HEK293 (cell line): Measurements from ENCODE around the gene MEOX1.
A peak's percentile ranks its signal among the peaks of the same experiment; 100 is the strongest.

ENCODE experiments used
- CTCF ChIA-PET: fragments of 350-600 bp; formaldehyde crosslinking; extraction: SDS; loops from one replicate; lab custom pipeline; 2021; ENCODE audit warnings: antibody characterized with exemption; lab: Yijun Ruan, JAX
- POLR2A ChIA-PET: fragments of 300-600 bp; formaldehyde crosslinking; extraction: SDS; loops from one replicate; lab custom pipeline; 2020; ENCODE audit warnings: antibody characterized with exemption, inconsistent platforms; lab: Yijun Ruan, JAX
- H3K27ac ChIP-seq: fragments of 200-500 bp; sonication (Bioruptor generic); 2 replicates; pipeline ENCODE4 v1.5.1; 2014; ENCODE audit warnings: low read depth, low read length, control low read depth, inconsistent platforms; ENCODE audit errors: extremely low read depth
- H3K36me3 ChIP-seq, 2 experiments: fragments of 200-500 bp in 1 of 2; sonication (Bioruptor generic) in 1 of 2; 1 replicate in 1 of 2; 2 replicates in 1 of 2; pipeline ENCODE4 v1.5.1; 2014 to 2017; ENCODE audit warnings: inconsistent platforms in 2 of 2, low read length in 2 of 2; ENCODE audit not compliant: control insufficient read depth in 2 of 2, insufficient read depth in 1 of 2
- H3K4me1 ChIP-seq: fragments of 200-500 bp; sonication (Bioruptor generic); 2 replicates; pipeline ENCODE4 v1.5.1; 2014; ENCODE audit warnings: mild to moderate bottlenecking, low read length, inconsistent platforms; ENCODE audit not compliant: control insufficient read depth, insufficient read depth
- H3K4me3 ChIP-seq: 2 replicates; pipeline ENCODE4 v1.5.1; 2011; ENCODE audit warnings: low read depth, mild to moderate bottlenecking, control low read depth, low read length, moderate library complexity
- H3K9me3 ChIP-seq: fragments of 200-500 bp; sonication (Bioruptor generic); 2 replicates; pipeline ENCODE4 v1.5.1; 2014; ENCODE audit warnings: low read depth, low read length, inconsistent platforms; ENCODE audit not compliant: control insufficient read depth, insufficient read depth
- BCL11A ChIP-seq: fragments of 450-650 bp; formaldehyde crosslinking; IDR thresholded peaks from 2 replicates; pipeline ENCODE4 v1.5.1; 2016; ENCODE audit warnings: low read depth, missing biosample characterization, missing genetic modification characterization
- GLIS1 ChIP-seq: fragments of 450-650 bp; formaldehyde crosslinking; IDR thresholded peaks from 2 replicates; pipeline ENCODE4 v1.5.1; 2016; ENCODE audit warnings: missing biosample characterization, missing genetic modification characterization
- KLF9 ChIP-seq: fragments of 450-650 bp; formaldehyde crosslinking; IDR thresholded peaks from 2 replicates; pipeline ENCODE4 v1.5.1; 2016; ENCODE audit warnings: missing biosample characterization, missing genetic modification characterization, low read depth
- OSR2 ChIP-seq: fragments of 450-650 bp; formaldehyde crosslinking; IDR thresholded peaks from 2 replicates; pipeline ENCODE4 v1.5.1; 2016; ENCODE audit warnings: missing biosample characterization, missing genetic modification characterization
- SP2 ChIP-seq: fragments of 450-650 bp; formaldehyde crosslinking; IDR thresholded peaks from 2 replicates; pipeline ENCODE4 v1.5.1; 2016; ENCODE audit warnings: missing biosample characterization, missing genetic modification characterization
- ZBTB8A ChIP-seq: fragments of 450-650 bp; formaldehyde crosslinking; IDR thresholded peaks from 2 replicates; pipeline ENCODE4 v1.5.1; 2016; ENCODE audit warnings: missing biosample characterization, missing genetic modification characterization
- ZFP3 ChIP-seq: fragments of 450-650 bp; formaldehyde crosslinking; IDR thresholded peaks from 2 replicates; pipeline ENCODE4 v1.5.1; 2016; ENCODE audit warnings: low read depth, missing biosample characterization, missing genetic modification characterization
- ZIC2 ChIP-seq: fragments of 450-650 bp; formaldehyde crosslinking; IDR thresholded peaks from 2 replicates; pipeline ENCODE4 v1.5.1; 2016; ENCODE audit warnings: missing biosample characterization, missing genetic modification characterization
- ZNF341 ChIP-seq: fragments of 450-650 bp; formaldehyde crosslinking; IDR thresholded peaks from 2 replicates; pipeline ENCODE4; 2016; ENCODE audit warnings: low read depth, missing biosample characterization, missing genetic modification characterization
- ZNF501 ChIP-seq: fragments of 450-650 bp; formaldehyde crosslinking; IDR thresholded peaks from 2 replicates; pipeline ENCODE4 v1.5.1; 2016; ENCODE audit warnings: missing biosample characterization, missing genetic modification characterization
- ZNF544 ChIP-seq: fragments of 450-650 bp; formaldehyde crosslinking; IDR thresholded peaks from 2 replicates; pipeline ENCODE4 v1.5.0; 2017; ENCODE audit warnings: missing biosample characterization, missing genetic modification characterization
- ZNF654 ChIP-seq: fragments of 450-650 bp; formaldehyde crosslinking; IDR thresholded peaks from 2 replicates; pipeline ENCODE4 v1.5.1; 2016; ENCODE audit warnings: low read depth, missing biosample characterization, missing genetic modification characterization
- ZNF660 ChIP-seq: fragments of 450-650 bp; IDR thresholded peaks from 2 replicates; pipeline ENCODE4 v1.5.1; 2018; ENCODE audit warnings: missing biosample characterization, mild to moderate bottlenecking, missing genetic modification characterization
- ZNF768 ChIP-seq: fragments of 450-650 bp; formaldehyde crosslinking; IDR thresholded peaks from 2 replicates; pipeline ENCODE4 v1.5.1; 2018; ENCODE audit warnings: missing biosample characterization, mild to moderate bottlenecking, missing genetic modification characterization
- TF ChIP-seq, protein P1 (sequence below): fragments of 450-650 bp; formaldehyde crosslinking; IDR thresholded peaks from 2 replicates; pipeline ENCODE4 v1.5.1; 2017; ENCODE audit warnings: missing biosample characterization, missing genetic modification characterization
- TF ChIP-seq, protein P2 (sequence below): fragments of 450-650 bp; formaldehyde crosslinking; IDR thresholded peaks from 2 replicates; pipeline ENCODE4 v1.5.0; 2017; ENCODE audit warnings: missing biosample characterization, missing genetic modification characterization, borderline replicate concordance

The MEOX1 gene

DNA sequence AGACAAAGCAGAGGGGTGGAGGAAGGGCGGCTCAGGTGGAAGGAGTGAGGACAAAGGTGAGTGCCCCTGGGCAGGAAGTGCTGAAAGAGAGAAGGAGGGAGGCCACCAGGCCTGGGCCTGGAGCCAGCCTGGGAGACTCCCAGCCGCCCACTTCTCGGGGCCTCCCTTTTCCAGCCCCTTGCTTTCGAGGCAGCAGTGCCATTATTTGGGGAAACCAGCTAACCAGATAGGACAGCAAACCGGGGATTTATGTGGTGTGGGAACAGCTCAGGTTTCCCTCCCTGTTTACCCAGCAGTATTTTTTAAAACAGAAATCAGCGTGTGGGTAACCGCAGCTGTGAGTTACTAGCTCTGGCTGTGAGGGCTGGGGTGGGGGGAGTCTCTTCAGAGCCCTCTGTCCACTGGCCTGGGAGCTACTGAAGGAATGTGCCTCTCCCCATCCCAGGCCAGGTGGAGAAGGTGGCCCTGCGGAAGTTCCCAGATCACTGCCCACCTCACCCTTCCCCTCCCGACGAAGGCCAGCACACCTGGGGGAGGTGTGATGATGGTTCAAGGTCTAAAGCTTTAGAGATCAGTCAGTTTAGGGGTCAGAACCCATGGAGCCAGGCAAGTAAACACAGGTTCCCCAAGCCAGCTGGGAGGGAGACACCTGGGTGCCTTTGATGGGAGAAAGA lies 8.4 kb upstream of the MEOX1 start (continued):
- TF ChIP-seq, protein P1, sequence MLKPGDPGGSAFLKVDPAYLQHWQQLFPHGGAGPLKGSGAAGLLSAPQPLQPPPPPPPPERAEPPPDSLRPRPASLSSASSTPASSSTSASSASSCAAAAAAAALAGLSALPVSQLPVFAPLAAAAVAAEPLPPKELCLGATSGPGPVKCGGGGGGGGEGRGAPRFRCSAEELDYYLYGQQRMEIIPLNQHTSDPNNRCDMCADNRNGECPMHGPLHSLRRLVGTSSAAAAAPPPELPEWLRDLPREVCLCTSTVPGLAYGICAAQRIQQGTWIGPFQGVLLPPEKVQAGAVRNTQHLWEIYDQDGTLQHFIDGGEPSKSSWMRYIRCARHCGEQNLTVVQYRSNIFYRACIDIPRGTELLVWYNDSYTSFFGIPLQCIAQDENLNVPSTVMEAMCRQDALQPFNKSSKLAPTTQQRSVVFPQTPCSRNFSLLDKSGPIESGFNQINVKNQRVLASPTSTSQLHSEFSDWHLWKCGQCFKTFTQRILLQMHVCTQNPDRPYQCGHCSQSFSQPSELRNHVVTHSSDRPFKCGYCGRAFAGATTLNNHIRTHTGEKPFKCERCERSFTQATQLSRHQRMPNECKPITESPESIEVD = peak; percentile 96
- TF ChIP-seq ZNF341 (tag by site-specific recombination) (peak; percentile 98), ZNF660 (tag by site-specific recombination) (peak; percentile 94), SP2 (tag by site-specific recombination) (peak; percentile 46)
- TF ChIP-seq, all 188 proteins: peak for 73

DNA sequence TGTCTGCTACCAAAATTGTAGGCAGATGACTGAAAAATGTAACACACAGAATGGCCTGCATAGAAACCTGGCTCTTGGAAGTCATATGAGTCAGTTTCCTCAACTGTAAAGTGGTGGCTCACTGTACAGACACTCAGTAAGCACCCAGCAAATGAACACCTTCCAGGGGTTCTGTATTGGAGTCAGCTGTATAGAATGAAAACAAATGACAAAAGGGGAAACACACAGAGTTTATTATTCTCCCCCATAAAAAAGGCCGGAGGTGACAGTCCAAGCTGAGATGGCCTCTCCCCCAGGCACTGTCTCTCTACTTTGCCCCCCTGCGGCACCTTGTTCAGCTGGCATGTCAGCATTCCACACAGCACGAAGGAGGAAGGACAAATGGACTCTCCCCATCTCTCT lies 6.2 kb upstream of the MEOX1 start:
- CTCF ChIA-PET = interaction anchor here (0.5 to 0.7 kb wide), 2 partner anchors 321 to 1193 kb away, joined by 3 to 5 read pairs; no protein-coding TSS in a partner anchor
- no peak overlapping the region for H3K27ac ChIP-seq
- no peaks in the 10 kb centered on the region for H3K9me3 ChIP-seq
- TF ChIP-seq ZFP3 (tag by site-specific recombination) (no peak), ZIC2 (tag by site-specific recombination) (peak; percentile 49), GLIS1 (tag by site-specific recombination) (peak; percentile 57; the same call in 1 of the 2 replicates)
- TF ChIP-seq, all 188 proteins: peak for 2
- POLR2A ChIA-PET = no interaction called here
- Histone ChIP-seq H3K36me3 (no peaks in the 10 kb centered on the region), H3K4me1 (peaks cover 33% of the 10 kb centered on the region), H3K4me3 (no peak overlapping the region)

DNA sequence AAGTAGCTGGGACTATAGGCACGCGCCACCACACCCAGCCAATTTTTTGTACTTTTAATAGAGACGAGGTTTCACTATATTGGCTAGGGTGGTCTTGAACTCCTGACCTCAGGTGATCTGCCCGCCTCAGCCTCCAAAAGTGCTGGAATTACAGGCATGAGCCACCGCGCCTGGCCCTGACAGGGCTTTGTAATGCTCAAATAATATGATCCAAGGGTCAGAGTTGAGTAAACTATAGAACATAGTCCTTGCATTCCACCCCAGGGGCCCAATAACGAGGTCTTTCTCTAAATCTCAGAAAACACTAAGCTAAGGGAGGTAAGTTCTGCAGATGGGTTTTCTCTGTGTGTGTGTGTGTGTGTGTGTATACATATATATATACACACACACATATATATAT lies 5.8 kb upstream of the MEOX1 start:
- POLR2A ChIA-PET = no interaction called here
- Histone ChIP-seq H3K4me1 (peaks cover 37% of the 10 kb centered on the region), H3K36me3 (no peaks in the 10 kb centered on the region), H3K27ac (no peak overlapping the region), H3K4me3 (no peak overlapping the region), H3K9me3 (no peaks in the 10 kb centered on the region)
- CTCF ChIA-PET = interaction anchor here (0.5 kb wide), 1 partner anchor 148 kb away, joined by 3 read pairs; no protein-coding TSS in a partner anchor
- TF ChIP-seq BCL11A (tag by site-specific recombination) (no peak), OSR2 (tag by site-specific recombination) (no peak), KLF9 (tag by site-specific recombination) (no peak), ZNF544 (no peak), ZBTB8A (tag by site-specific recombination) (no peak), ZNF654 (tag by site-specific recombination) (no peak)
- TF ChIP-seq, protein P2, sequence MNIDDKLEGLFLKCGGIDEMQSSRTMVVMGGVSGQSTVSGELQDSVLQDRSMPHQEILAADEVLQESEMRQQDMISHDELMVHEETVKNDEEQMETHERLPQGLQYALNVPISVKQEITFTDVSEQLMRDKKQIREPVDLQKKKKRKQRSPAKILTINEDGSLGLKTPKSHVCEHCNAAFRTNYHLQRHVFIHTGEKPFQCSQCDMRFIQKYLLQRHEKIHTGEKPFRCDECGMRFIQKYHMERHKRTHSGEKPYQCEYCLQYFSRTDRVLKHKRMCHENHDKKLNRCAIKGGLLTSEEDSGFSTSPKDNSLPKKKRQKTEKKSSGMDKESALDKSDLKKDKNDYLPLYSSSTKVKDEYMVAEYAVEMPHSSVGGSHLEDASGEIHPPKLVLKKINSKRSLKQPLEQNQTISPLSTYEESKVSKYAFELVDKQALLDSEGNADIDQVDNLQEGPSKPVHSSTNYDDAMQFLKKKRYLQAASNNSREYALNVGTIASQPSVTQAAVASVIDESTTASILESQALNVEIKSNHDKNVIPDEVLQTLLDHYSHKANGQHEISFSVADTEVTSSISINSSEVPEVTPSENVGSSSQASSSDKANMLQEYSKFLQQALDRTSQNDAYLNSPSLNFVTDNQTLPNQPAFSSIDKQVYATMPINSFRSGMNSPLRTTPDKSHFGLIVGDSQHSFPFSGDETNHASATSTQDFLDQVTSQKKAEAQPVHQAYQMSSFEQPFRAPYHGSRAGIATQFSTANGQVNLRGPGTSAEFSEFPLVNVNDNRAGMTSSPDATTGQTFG (tag by site-specific recombination) = no peak

DNA sequence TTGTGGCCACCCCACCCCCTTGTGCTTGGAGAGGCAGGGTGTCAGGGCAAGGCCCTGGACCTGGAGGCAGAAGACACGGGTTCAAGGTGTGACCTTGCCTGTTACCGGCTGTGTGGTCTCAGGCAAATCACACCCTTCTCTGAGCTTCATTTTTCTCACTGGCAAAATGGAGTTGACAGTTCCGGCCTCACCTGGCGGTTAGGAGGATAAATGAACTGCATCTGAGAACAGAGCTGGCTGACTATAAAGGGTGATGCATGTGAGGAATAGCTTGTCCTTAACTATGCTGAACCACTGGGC lies 4.2 kb upstream of the MEOX1 start:
- ChIA-PET POLR2A (interaction anchor here (0.5 kb wide), 1 partner anchor 180 kb away, joined by 4 read pairs; no protein-coding TSS in a partner anchor), CTCF (interaction anchor here (0.6 to 3.1 kb wide), 9 partner anchors 8 to 229 kb away, joined by 3 to 18 read pairs (median 3); partner anchors contain the start of gene DHX8)
- peak; percentile 30; the same call in 1 of the 2 replicates for TF ChIP-seq ZNF768 (tag by site-specific recombination)
- no peak for TF ChIP-seq ZNF501
- TF ChIP-seq, all 188 proteins: peak for 1
- Histone ChIP-seq H3K9me3 (no peaks in the 10 kb centered on the region), H3K27ac (no peak overlapping the region), H3K4me1 (peaks cover 35% of the 10 kb centered on the region), H3K36me3 (no peaks in the 10 kb centered on the region), H3K4me3 (no peak overlapping the region)
